NOMO-1 (cell line): Measurements from ENCODE around the gene NHERF2.
"Not testable (repeated sequence)": the region's sequence is repeated elsewhere in the genome, so short reads cannot be mapped to it uniquely, and the experiment has no call there.

Experiments
- DNase-seq, 2 experiments: peaks; one replicate each; lab custom pipeline; 2025; ENCODE audit not compliant: unreplicated experiment in 2 of 2; lab: John Stamatoyannopoulos, UW

The NHERF2 gene

GRCh38 chr16:2004795-2005517, 21.7 kb upstream of the NHERF2 start:
- DNase-seq, result no peak

- no peak for DNase-seq
Observed at GRCh38 chr16:2005646-2006045, 21.1 kb upstream of the NHERF2 start.

- no peak for DNase-seq
Observed at GRCh38 chr16:2006317-2006716, 20.4 kb upstream of the NHERF2 start.

GRCh38 chr16:2007081-2007836, 19.4 kb upstream of the NHERF2 start:
- no peak for DNase-seq

GRCh38 chr16:2008009-2008526, 18.6 kb upstream of the NHERF2 start:
- DNase-seq, result peak; percentile 16 to 27

GRCh38 chr16:2008631-2009163, 18.0 kb upstream of the NHERF2 start:
- DNase-seq, result peak; percentile 24 to 41

- no peak for DNase-seq
Observed at GRCh38 chr16:2009164-2009711, 17.5 kb upstream of the NHERF2 start.

- DNase-seq, result peak; percentile 65 to 80
Observed at GRCh38 chr16:2009791-2010510, 16.8 kb upstream of the NHERF2 start, which contains the start of gene ZNF598. Gene ZNF598 (minus strand): TSS chr16:2009821.

- DNase-seq, result not testable (repeated sequence)
Observed at GRCh38 chr16:2011726-2012125, 15.0 kb upstream of the NHERF2 start.

- no peak for DNase-seq
Observed at GRCh38 chr16:2013527-2013926, 13.2 kb upstream of the NHERF2 start.

- DNase-seq, result peak; percentile 93
Observed at GRCh38 chr16:2015117-2015946, 11.4 kb upstream of the NHERF2 start.

- DNase-seq, result no peak
Observed at GRCh38 chr16:2015947-2016208, 10.8 kb upstream of the NHERF2 start.

- DNase-seq, result no peak
Observed at GRCh38 chr16:2016407-2016922, 10.2 kb upstream of the NHERF2 start.

GRCh38 chr16:2019518-2019920, 7.2 kb upstream of the NHERF2 start, which contains the start of gene NPW:
Gene NPW (plus strand): TSS chr16:2019785.
- DNase-seq, result no peak

GRCh38 chr16:2019921-2020831, 6.5 kb upstream of the NHERF2 start:
- DNase-seq, result no peak

- DNase-seq, result no peak
Observed at GRCh38 chr16:2022723-2023091, 4.0 kb upstream of the NHERF2 start.

GRCh38 chr16:2023092-2024031, 3.3 kb upstream of the NHERF2 start:
- DNase-seq, result peak; percentile 76 to 81

- DNase-seq, result no peak
Observed at GRCh38 chr16:2024032-2024420, 2.7 kb upstream of the NHERF2 start.
